ENCODE results near the gene OR6C6.

The OR6C6 gene

DNA sequence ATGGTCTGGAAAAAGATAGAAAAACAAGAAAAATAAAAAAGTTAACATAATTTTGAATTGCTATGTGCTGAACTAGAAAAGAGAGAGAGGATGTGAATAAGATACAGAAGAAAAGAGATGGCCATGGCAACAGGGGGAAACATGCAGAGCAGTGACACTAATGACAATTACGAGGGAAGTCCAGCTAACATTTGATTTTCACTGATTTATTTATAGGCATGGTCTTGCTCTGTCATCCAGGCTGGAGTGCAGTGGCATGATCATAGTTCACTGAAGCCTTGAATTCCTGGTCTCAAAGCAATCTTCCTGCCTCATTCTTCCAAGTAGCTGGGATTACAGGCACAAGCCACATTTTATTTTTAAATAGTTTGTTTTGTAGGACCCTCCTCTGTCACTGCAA is 50.2 kb downstream of the OR6C6 start:
- H3K27ac ChIP-seq (ENCODE audit: low read length): no peak overlapping the region
- no peaks in the 10 kb centered on the region for H3K9me3 ChIP-seq (ENCODE audit: control insufficient read depth in 1 of 2, low read length in 2 of 2)
- H3K4me3 ChIP-seq (ENCODE audit: low read depth in 1 of 2, low read length in 2 of 2): no peak overlapping the region
- no peaks in the 10 kb centered on the region for H3K36me3 ChIP-seq (ENCODE audit: control insufficient read depth in 1 of 2, insufficient read depth in 2 of 2, low read length in 2 of 2)
- H3K27me3 ChIP-seq (ENCODE audit: low read depth, low read length): no peaks in the 10 kb centered on the region
- H3K4me1 ChIP-seq (ENCODE audit: control insufficient read depth in 1 of 2, insufficient read depth in 2 of 2, low read length in 2 of 2): no peaks in the 10 kb centered on the region

DNA sequence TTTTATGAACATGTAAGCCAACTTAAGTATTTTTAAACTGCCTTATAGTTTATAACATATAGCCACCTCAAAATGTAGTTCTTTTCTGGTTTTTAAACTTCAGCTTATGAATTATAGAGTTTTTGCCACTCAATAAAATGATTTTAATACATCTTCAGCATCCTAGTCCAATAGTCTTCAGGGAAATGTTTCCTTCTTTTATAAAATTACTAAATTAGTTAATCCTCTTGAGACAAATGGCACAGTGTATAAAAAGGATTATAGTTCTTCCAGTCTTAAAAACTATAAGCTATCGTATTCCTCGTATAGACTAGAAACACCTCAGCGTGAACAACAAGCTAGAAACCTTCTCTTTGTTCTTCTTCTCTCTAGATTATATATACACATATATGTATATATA is 52.1 kb downstream of the OR6C6 start, which contains the start of gene OR6C74:
TSS of gene OR6C74 (plus strand) at position 301 of the 400 bp plus-strand sequence. CDS start 2,679 bp downstream, outside the sequence.
- H3K4me3 ChIP-seq (ENCODE audit: low read depth in 1 of 2, low read length in 2 of 2): no peak within 1 kb of the TSS
- no peaks in the 10 kb centered on the region for H3K27me3 ChIP-seq (ENCODE audit: low read depth, low read length)
- H3K27ac ChIP-seq (ENCODE audit: low read length): no peak within 1 kb of the TSS
- no peaks in the 10 kb centered on the region for H3K9me3 ChIP-seq (ENCODE audit: control insufficient read depth in 1 of 2, low read length in 2 of 2)
- H3K36me3 ChIP-seq (ENCODE audit: control insufficient read depth in 1 of 2, insufficient read depth in 2 of 2, low read length in 2 of 2): no peaks in the 10 kb centered on the region
- H3K4me1 ChIP-seq (ENCODE audit: control insufficient read depth in 1 of 2, insufficient read depth in 2 of 2, low read length in 2 of 2): no peaks in the 10 kb centered on the region
